NB4 (cell line): Measurements from ENCODE around the gene RSPH6A.

Experiments
- CTCF ChIP-seq: IDR thresholded peaks from one replicate; pipeline ENCODE4 v1.5.1; 2012; ENCODE audit warnings: low read depth, low read length
- MAX ChIP-seq: IDR thresholded peaks from 2 replicates; pipeline ENCODE4 v1.6.1; 2011; ENCODE audit warnings: low read depth, low read length
- POLR2A ChIP-seq: IDR thresholded peaks from 2 replicates; pipeline ENCODE4 v1.6.1; 2011; ENCODE audit warnings: mild to moderate bottlenecking; ENCODE audit not compliant: insufficient read length; ENCODE audit errors: extremely low read depth

GRCh38 chr19:45826934-45827333 is 11.8 kb upstream of the RSPH6A start:
- TF ChIP-seq POLR2A: no peak
- TF ChIP-seq CTCF: no peak
- TF ChIP-seq MAX: no peak
